GM12865 (cell line): ENCODE measurements around the gene SNAP25.

Source experiments
- DNase-seq: peaks from one replicate; pipeline ENCODE4 v3.0.0; 2010; ENCODE audit warnings: low read depth
- H3K4me3 ChIP-seq: 2 replicates; pipeline ENCODE4 v1.5.1; 2011; ENCODE audit warnings: mild to moderate bottlenecking, low read depth, low read length, control low read depth
- CTCF ChIP-seq: IDR thresholded peaks from 2 replicates; pipeline ENCODE4 v1.5.1; 2011; ENCODE audit warnings: low read length, control low read depth, low read depth, inconsistent platforms; ENCODE audit not compliant: insufficient read depth; ENCODE audit errors: missing control alignments

SNAP25 gene

GRCh38 chr20:10350188-10350842, 131.7 kb downstream of the SNAP25 start:
- no peak for TF ChIP-seq CTCF
- H3K4me3 ChIP-seq, result no peak overlapping the region
- DNase-seq, result no peak

- no peak overlapping the region for H3K4me3 ChIP-seq
- DNase-seq, result no peak
- no peak for TF ChIP-seq CTCF
Observed at GRCh38 chr20:10352934-10353824, 134.5 kb downstream of the SNAP25 start.

GRCh38 chr20:10356628-10357027, 138.0 kb downstream of the SNAP25 start:
- no peak for DNase-seq
- no peak overlapping the region for H3K4me3 ChIP-seq
- no peak for TF ChIP-seq CTCF
